Thoracic aorta (tissue), 2 donors: ENCODE data around the gene UBE2Z. TPM values are rescaled to one million over a fixed set of nuclear protein-coding genes. Genes with fewer than 3 reads are reported as not detected.

Experiments
- ATAC-seq: fragments of 150-250 bp; one replicate; pipeline ENCODE4 v1.8.0; 2017; ENCODE audit warnings: low read depth; ENCODE audit not compliant: insufficient number of reproducible peaks, low FRiP score
- DNase-seq: peaks from one replicate; pipeline ENCODE4 v3.0.0-alpha.2; 2020; ENCODE audit warnings: low spot score
- H3K27ac ChIP-seq, 2 donors: fragments of 200-600 bp; sonication (generic); 1 replicate in 1 of 2; 2 replicates in 1 of 2; pipeline ENCODE4 v1.5.1; 2016; ENCODE audit warnings: mild to moderate bottlenecking in 2 of 2, moderate library complexity in 2 of 2
- H3K27me3 ChIP-seq: fragments of 200-600 bp; sonication (generic); replicated peaks from 2 replicates; pipeline ENCODE4 v1.6.0; 2016; ENCODE audit warnings: mild to moderate bottlenecking; ENCODE audit not compliant: insufficient read depth
- H3K36me3 ChIP-seq: fragments of 200-600 bp; sonication (generic); one replicate; pipeline ENCODE4 v1.5.1; 2016
- H3K4me1 ChIP-seq, 2 donors: fragments of 200-600 bp; sonication (generic); 1 replicate in 1 of 2; 2 replicates in 1 of 2; pipeline versions ENCODE4 v1.5.1 to v1.6.0; 2016; ENCODE audit warnings: low read depth in 2 of 2, mild to moderate bottlenecking in 1 of 2; ENCODE audit not compliant: control insufficient read depth in 1 of 2
- H3K4me3 ChIP-seq: fragments of 200-600 bp; sonication (generic); 2 replicates; pipeline ENCODE4 v1.5.1; 2016; ENCODE audit warnings: mild to moderate bottlenecking
- H3K9me3 ChIP-seq: fragments of 200-600 bp; sonication (generic); 2 replicates; pipeline ENCODE4 v1.5.1; 2016
- total RNA-seq, 2 donors: library from RNA; depleted of rRNA; stranded (reverse); fragments of >200 nt; gene quantifications; one replicate each; pipeline versions ENCODE4 v1.1.0 to v1.2.3, GENCODE V29; 2016
- TF ChIP-seq, protein P1 (sequence below): fragments of 200-600 bp; sonication (generic); IDR thresholded peaks from one replicate; pipeline ENCODE4 v1.5.1; 2019; ENCODE audit warnings: antibody characterized with exemption

Gene UBE2Z
- total RNA-seq: 10 to 100 TPM; 63.2 to 90.7 TPM

DNA sequence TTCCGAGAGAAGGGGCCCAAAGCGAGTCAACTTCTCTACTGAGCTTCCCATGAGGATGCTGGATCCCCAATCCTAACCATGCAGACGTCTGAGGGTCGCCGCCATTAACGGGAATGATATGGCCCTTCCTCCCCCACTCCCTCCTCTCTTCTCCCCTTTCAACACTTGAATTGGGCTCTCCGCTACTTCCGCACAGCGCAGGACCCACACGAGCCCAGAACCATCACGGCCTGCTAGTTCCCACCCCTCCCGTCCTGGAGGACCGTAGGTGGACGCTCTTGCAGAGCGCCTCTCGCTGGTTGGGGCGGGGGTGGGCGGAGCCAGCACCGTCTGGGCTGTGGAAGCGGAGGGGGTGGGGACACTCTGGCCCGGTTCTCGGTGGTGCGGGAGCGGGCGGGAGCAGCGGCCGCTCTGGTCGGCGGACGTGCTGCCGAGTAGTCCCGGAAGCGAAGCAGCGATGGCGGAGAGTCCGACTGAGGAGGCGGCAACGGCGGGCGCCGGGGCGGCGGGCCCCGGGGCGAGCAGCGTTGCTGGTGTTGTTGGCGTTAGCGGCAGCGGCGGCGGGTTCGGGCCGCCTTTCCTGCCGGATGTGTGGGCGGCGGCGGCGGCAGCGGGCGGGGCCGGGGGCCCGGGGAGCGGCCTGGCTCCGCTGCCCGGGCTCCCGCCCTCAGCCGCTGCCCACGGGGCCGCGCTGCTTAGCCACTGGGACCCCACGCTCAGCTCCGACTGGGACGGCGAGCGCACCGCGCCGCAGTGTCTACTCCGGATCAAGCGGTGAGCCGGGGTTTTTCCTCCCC lies at the start of gene UBE2Z:
UBE2Z (plus strand) TSS at position 361 of the 797 bp plus-strand sequence; CDS start at position 458, 97 bp downstream.
- Histone ChIP-seq H3K4me1 (peaks cover 22 to 29% of the 10 kb centered on the region in 2 donors), H3K4me3 (peak within 1 kb of the TSS; percentile 72), H3K27ac (peak within 1 kb of the TSS; percentile 68 to 80), H3K36me3 (no peaks in the 10 kb centered on the region), H3K9me3 (no peaks in the 10 kb centered on the region), H3K27me3 (no peaks in the 10 kb centered on the region)
- TF ChIP-seq, protein P1, sequence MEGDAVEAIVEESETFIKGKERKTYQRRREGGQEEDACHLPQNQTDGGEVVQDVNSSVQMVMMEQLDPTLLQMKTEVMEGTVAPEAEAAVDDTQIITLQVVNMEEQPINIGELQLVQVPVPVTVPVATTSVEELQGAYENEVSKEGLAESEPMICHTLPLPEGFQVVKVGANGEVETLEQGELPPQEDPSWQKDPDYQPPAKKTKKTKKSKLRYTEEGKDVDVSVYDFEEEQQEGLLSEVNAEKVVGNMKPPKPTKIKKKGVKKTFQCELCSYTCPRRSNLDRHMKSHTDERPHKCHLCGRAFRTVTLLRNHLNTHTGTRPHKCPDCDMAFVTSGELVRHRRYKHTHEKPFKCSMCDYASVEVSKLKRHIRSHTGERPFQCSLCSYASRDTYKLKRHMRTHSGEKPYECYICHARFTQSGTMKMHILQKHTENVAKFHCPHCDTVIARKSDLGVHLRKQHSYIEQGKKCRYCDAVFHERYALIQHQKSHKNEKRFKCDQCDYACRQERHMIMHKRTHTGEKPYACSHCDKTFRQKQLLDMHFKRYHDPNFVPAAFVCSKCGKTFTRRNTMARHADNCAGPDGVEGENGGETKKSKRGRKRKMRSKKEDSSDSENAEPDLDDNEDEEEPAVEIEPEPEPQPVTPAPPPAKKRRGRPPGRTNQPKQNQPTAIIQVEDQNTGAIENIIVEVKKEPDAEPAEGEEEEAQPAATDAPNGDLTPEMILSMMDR: peak; percentile 7
- DNase-seq (peak; percentile 74), ATAC-seq (peak; percentile 86)

GRCh38 chr17:48860034-48860433 lies 48.2 kb upstream of the UBE2Z start:
- Histone ChIP-seq H3K4me3 (no peak overlapping the region), H3K27ac (no peak overlapping the region), H3K9me3 (no peaks in the 10 kb centered on the region), H3K27me3 (no peaks in the 10 kb centered on the region), H3K4me1 (no peaks in the 10 kb centered on the region), H3K36me3 (peaks cover 78% of the 10 kb centered on the region)
- no peak for DNase-seq
- ATAC-seq: no peak
- TF ChIP-seq, protein P1: no peak

- H3K36me3 ChIP-seq: peaks cover 77% of the 10 kb centered on the region
- H3K27me3 ChIP-seq: no peaks in the 10 kb centered on the region
- TF ChIP-seq, protein P1: no peak
- no peak for DNase-seq
- no peak overlapping the region for H3K4me3 ChIP-seq
- no peak overlapping the region for H3K27ac ChIP-seq
- no peaks in the 10 kb centered on the region for H3K9me3 ChIP-seq
- ATAC-seq: no peak
- no peaks in the 10 kb centered on the region for H3K4me1 ChIP-seq
These were observed 47.8 kb upstream of the UBE2Z start for GRCh38 chr17:48860456-48860855.

- no peaks in the 10 kb centered on the region for H3K9me3 ChIP-seq
- peaks cover 13% of the 10 kb centered on the region for H3K36me3 ChIP-seq
- TF ChIP-seq, protein P1: no peak
- no peak for ATAC-seq
- H3K27me3 ChIP-seq: no peaks in the 10 kb centered on the region
- H3K27ac ChIP-seq: no peak overlapping the region
- H3K4me3 ChIP-seq: no peak overlapping the region
- peaks cover 0 to 4% of the 10 kb centered on the region in 2 donors for H3K4me1 ChIP-seq
- DNase-seq: no peak
These were observed 39.2 kb upstream of the UBE2Z start for GRCh38 chr17:48868916-48869500.

DNA sequence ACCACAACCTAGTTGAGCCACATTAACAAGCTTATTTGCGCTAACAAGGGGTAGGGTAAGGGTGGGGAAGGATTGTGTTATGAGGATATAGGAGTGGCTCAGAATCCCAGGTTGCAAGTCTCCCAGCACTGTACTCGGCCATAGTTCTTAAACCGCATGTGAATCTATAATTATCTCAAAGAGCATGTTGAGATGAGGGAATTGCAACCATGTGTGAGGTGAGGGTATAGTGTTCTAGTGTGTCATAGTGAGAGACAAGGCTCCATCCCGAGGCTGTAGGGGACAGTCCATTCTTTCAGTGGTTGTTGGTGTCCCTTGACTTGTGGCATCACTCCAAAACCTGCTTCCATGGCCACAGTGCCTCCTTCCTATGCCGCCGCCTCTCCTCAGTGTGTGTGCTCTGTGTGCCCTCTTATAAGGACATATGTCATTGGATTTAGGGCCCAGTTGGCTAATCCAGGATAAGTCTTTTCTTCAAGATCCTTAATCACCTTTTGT lies 38.3 kb upstream of the UBE2Z start:
- no peak overlapping the region for H3K27ac ChIP-seq
- ATAC-seq: no peak
- TF ChIP-seq, protein P1: no peak

More for the DNA sequence above, 38.3 kb upstream of the UBE2Z start:
- H3K9me3 ChIP-seq: no peaks in the 10 kb centered on the region
- H3K27me3 ChIP-seq: no peaks in the 10 kb centered on the region
- no peak overlapping the region for H3K4me3 ChIP-seq
- DNase-seq: no peak
- peaks cover 4% of the 10 kb centered on the region for H3K36me3 ChIP-seq
- H3K4me1 ChIP-seq: peaks cover 0 to 4% of the 10 kb centered on the region in 2 donors
